ENCODE results near the gene ZSCAN20.

The ZSCAN20 gene

DNA sequence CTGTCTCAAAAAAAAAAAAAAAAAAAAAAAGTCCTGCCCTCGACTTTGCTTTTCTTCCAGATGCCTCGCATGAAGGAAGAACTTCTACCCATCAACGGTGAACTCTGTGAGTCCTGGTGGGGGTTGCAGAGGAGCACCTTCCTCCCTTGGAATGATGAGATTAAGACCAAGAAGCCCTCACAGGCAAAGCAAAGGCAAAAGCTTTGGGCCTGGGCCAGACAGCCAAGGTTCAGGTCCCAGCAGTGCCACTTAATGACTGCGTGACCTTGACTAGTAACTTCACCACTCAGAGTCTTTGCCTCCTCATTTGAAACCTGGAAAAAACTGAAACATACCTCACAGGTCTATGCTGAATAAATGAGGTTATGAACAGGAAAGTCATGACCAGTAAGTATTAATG, 55.5 kb downstream of the ZSCAN20 start:
- H3F3A ChIP-seq (ENCODE audit: insufficient read depth): no peaks in the 10 kb centered on the region
- no peak overlapping the region for H2AFZ ChIP-seq (ENCODE audit: low read depth, low read length, severe bottlenecking)
- no peaks in the 10 kb centered on the region for H3K79me2 ChIP-seq (ENCODE audit: insufficient read depth, low read length)
- no peak overlapping the region for H3K4me2 ChIP-seq (ENCODE audit: low read depth, low read length, poor library complexity, severe bottlenecking)
- no peak overlapping the region for H3K9ac ChIP-seq (ENCODE audit: low read length)
- H4K20me1 ChIP-seq (ENCODE audit: low read depth, low read length): no peaks in the 10 kb centered on the region
- H3K27me3 ChIP-seq (ENCODE audit: low read length): no peaks in the 10 kb centered on the region; the same call in 1 of the 2 replicates
- no peaks in the 10 kb centered on the region for H3K9me3 ChIP-seq (ENCODE audit: insufficient read depth, low read length)
- no peaks in the 10 kb centered on the region for H3K36me3 ChIP-seq (ENCODE audit: low read length)
- no peak overlapping the region for H3K27ac ChIP-seq (ENCODE audit: low read depth, low read length)
- H3K9me2 ChIP-seq (replicated peaks; ENCODE audit: insufficient read depth, low read length): no peaks in the 10 kb centered on the region
- H3K4me3 ChIP-seq (ENCODE audit: insufficient read depth, low read length, poor library complexity, severe bottlenecking): no peak overlapping the region
- TF ChIP-seq, protein P1, sequence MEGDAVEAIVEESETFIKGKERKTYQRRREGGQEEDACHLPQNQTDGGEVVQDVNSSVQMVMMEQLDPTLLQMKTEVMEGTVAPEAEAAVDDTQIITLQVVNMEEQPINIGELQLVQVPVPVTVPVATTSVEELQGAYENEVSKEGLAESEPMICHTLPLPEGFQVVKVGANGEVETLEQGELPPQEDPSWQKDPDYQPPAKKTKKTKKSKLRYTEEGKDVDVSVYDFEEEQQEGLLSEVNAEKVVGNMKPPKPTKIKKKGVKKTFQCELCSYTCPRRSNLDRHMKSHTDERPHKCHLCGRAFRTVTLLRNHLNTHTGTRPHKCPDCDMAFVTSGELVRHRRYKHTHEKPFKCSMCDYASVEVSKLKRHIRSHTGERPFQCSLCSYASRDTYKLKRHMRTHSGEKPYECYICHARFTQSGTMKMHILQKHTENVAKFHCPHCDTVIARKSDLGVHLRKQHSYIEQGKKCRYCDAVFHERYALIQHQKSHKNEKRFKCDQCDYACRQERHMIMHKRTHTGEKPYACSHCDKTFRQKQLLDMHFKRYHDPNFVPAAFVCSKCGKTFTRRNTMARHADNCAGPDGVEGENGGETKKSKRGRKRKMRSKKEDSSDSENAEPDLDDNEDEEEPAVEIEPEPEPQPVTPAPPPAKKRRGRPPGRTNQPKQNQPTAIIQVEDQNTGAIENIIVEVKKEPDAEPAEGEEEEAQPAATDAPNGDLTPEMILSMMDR (IDR thresholded peaks at IDR 0.05; ENCODE audit: insufficient read depth, low read length, poor library complexity, severe bottlenecking): no peak
- TF ChIP-seq EZH2phosphoT487 (conservative IDR thresholded peaks at IDR 0.05; ENCODE audit: low read length): no peak

- no peaks in the 10 kb centered on the region for H3K36me3 ChIP-seq (ENCODE audit: low read length)
- no peak overlapping the region for H3K4me3 ChIP-seq (ENCODE audit: insufficient read depth, low read length, poor library complexity, severe bottlenecking)
- H3K4me2 ChIP-seq (ENCODE audit: low read depth, low read length, poor library complexity, severe bottlenecking): no peak overlapping the region
- no peaks in the 10 kb centered on the region for H3K79me2 ChIP-seq (ENCODE audit: insufficient read depth, low read length)
- H3K9ac ChIP-seq (ENCODE audit: low read length): no peak overlapping the region
- no peak overlapping the region for H2AFZ ChIP-seq (ENCODE audit: low read depth, low read length, severe bottlenecking)
- TF ChIP-seq, protein P1 (IDR thresholded peaks at IDR 0.05; ENCODE audit: insufficient read depth, low read length, poor library complexity, severe bottlenecking): no peak
- TF ChIP-seq EZH2phosphoT487 (conservative IDR thresholded peaks at IDR 0.05; ENCODE audit: low read length): no peak
- H3K9me2 ChIP-seq (replicated peaks; ENCODE audit: insufficient read depth, low read length): no peaks in the 10 kb centered on the region
- H3K27me3 ChIP-seq (ENCODE audit: low read length): no peaks in the 10 kb centered on the region
- no peaks in the 10 kb centered on the region for H3F3A ChIP-seq (ENCODE audit: insufficient read depth)
- no peaks in the 10 kb centered on the region for H4K20me1 ChIP-seq (ENCODE audit: low read depth, low read length)
- no peaks in the 10 kb centered on the region for H3K9me3 ChIP-seq (ENCODE audit: insufficient read depth, low read length)
- no peak overlapping the region for H3K27ac ChIP-seq (ENCODE audit: low read depth, low read length)
Observed at GRCh38 chr1:33529957-33530356, 57.5 kb downstream of the ZSCAN20 start.

GRCh38 chr1:33532250-33532649, 59.8 kb downstream of the ZSCAN20 start:
- Histone ChIP-seq H3K79me2 (ENCODE audit: insufficient read depth, low read length) (no peaks in the 10 kb centered on the region), H3K36me3 (ENCODE audit: low read length) (no peaks in the 10 kb centered on the region), H3K4me3 (ENCODE audit: insufficient read depth, low read length, poor library complexity, severe bottlenecking) (no peak overlapping the region), H4K20me1 (ENCODE audit: low read depth, low read length) (no peaks in the 10 kb centered on the region), H3K9me3 (ENCODE audit: insufficient read depth, low read length) (no peaks in the 10 kb centered on the region), H3K9me2 (replicated peaks; ENCODE audit: insufficient read depth, low read length) (no peaks in the 10 kb centered on the region), H3K27me3 (ENCODE audit: low read length) (no peaks in the 10 kb centered on the region), H3K4me2 (ENCODE audit: low read depth, low read length, poor library complexity, severe bottlenecking) (no peak overlapping the region), H3K27ac (ENCODE audit: low read depth, low read length) (no peak overlapping the region), H2AFZ (ENCODE audit: low read depth, low read length, severe bottlenecking) (no peak overlapping the region), H3F3A (ENCODE audit: insufficient read depth) (no peaks in the 10 kb centered on the region), H3K9ac (ENCODE audit: low read length) (no peak overlapping the region)
- no peak for TF ChIP-seq EZH2phosphoT487 (conservative IDR thresholded peaks at IDR 0.05; ENCODE audit: low read length)
- TF ChIP-seq, protein P1 (IDR thresholded peaks at IDR 0.05; ENCODE audit: insufficient read depth, low read length, poor library complexity, severe bottlenecking): no peak

Measured in SU-DHL-6 (cell line).